Neural crest cell (in vitro differentiated cells): ENCODE measurements around the gene PIGZ. TPM values are rescaled to one million over a fixed set of nuclear protein-coding genes. Genes with fewer than 3 reads are reported as not detected.

ENCODE experiments used
- DNase-seq: peaks from one replicate; pipeline ENCODE4 v3.0.0; 2021; ENCODE audit warnings: low read depth, mixed read lengths, low spot score
- H3K27ac Mint-ChIP-seq: one replicate; pipeline ENCODE4 v1.8.0; 2021; ENCODE audit warnings: mild to moderate bottlenecking, mixed read lengths; ENCODE audit not compliant: unreplicated experiment
- H3K27me3 Mint-ChIP-seq: 2 replicates; pipeline ENCODE4 v1.8.0; 2021; ENCODE audit warnings: low read depth, mild to moderate bottlenecking, mixed read lengths
- H3K36me3 Mint-ChIP-seq: 2 replicates; pipeline ENCODE4 v1.8.0; 2021; ENCODE audit warnings: low read depth, mild to moderate bottlenecking, mixed read lengths
- H3K4me1 Mint-ChIP-seq: 2 replicates; pipeline ENCODE4 v1.8.0; 2021; ENCODE audit warnings: mixed read lengths
- H3K4me3 Mint-ChIP-seq: one replicate; pipeline ENCODE4 v1.8.0; 2021; ENCODE audit warnings: mild to moderate bottlenecking, mixed read lengths
- H3K9me3 Mint-ChIP-seq: 2 replicates; pipeline ENCODE4 v1.8.0; 2021; ENCODE audit warnings: mixed read lengths
- total RNA-seq: library from RNA; stranded (reverse); gene quantifications from 2 replicates; pipeline ENCODE4 v1.2.1, GENCODE V29; 2021
- TF ChIP-seq, protein P1 (sequence below): fragments of 200-600 bp; sonication (generic); conservative IDR thresholded peaks from 2 replicates; pipeline ENCODE4 v1.5.0; 2021; ENCODE audit warnings: antibody characterized with exemption, mild to moderate bottlenecking

PIGZ gene
- total RNA-seq, 1 donor from 2014 or later: 1.9 TPM

GRCh38 chr3:197000211-197000610, 31.6 kb upstream of the PIGZ start:
- no peak for DNase-seq
- H3K36me3 Mint-ChIP-seq: no peaks in the 10 kb centered on the region
- H3K27me3 Mint-ChIP-seq: no peaks in the 10 kb centered on the region
- H3K9me3 Mint-ChIP-seq: no peaks in the 10 kb centered on the region
- peaks cover 13% of the 10 kb centered on the region for H3K4me1 Mint-ChIP-seq
- H3K4me3 Mint-ChIP-seq: peak overlapping the region; percentile 4
- TF ChIP-seq, protein P1, sequence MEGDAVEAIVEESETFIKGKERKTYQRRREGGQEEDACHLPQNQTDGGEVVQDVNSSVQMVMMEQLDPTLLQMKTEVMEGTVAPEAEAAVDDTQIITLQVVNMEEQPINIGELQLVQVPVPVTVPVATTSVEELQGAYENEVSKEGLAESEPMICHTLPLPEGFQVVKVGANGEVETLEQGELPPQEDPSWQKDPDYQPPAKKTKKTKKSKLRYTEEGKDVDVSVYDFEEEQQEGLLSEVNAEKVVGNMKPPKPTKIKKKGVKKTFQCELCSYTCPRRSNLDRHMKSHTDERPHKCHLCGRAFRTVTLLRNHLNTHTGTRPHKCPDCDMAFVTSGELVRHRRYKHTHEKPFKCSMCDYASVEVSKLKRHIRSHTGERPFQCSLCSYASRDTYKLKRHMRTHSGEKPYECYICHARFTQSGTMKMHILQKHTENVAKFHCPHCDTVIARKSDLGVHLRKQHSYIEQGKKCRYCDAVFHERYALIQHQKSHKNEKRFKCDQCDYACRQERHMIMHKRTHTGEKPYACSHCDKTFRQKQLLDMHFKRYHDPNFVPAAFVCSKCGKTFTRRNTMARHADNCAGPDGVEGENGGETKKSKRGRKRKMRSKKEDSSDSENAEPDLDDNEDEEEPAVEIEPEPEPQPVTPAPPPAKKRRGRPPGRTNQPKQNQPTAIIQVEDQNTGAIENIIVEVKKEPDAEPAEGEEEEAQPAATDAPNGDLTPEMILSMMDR: no peak
- no peak overlapping the region for H3K27ac Mint-ChIP-seq

GRCh38 chr3:196998966-196999760, 30.5 kb upstream of the PIGZ start:
- no peaks in the 10 kb centered on the region for H3K36me3 Mint-ChIP-seq
- TF ChIP-seq, protein P1: no peak
- no peak overlapping the region for H3K4me3 Mint-ChIP-seq
- no peak overlapping the region for H3K27ac Mint-ChIP-seq
- no peak for DNase-seq
- peaks cover 8% of the 10 kb centered on the region for H3K4me1 Mint-ChIP-seq
- H3K27me3 Mint-ChIP-seq: no peaks in the 10 kb centered on the region
- H3K9me3 Mint-ChIP-seq: no peaks in the 10 kb centered on the region

- Mint-ChIP-seq H3K4me3 (no peak overlapping the region), H3K36me3 (no peaks in the 10 kb centered on the region), H3K27ac (no peak overlapping the region), H3K9me3 (no peaks in the 10 kb centered on the region), H3K27me3 (no peaks in the 10 kb centered on the region), H3K4me1 (peaks cover 5% of the 10 kb centered on the region)
- TF ChIP-seq, protein P1: no peak
- DNase-seq: no peak
Measured at GRCh38 chr3:196997311-196997710, 28.7 kb upstream of the PIGZ start.

DNA sequence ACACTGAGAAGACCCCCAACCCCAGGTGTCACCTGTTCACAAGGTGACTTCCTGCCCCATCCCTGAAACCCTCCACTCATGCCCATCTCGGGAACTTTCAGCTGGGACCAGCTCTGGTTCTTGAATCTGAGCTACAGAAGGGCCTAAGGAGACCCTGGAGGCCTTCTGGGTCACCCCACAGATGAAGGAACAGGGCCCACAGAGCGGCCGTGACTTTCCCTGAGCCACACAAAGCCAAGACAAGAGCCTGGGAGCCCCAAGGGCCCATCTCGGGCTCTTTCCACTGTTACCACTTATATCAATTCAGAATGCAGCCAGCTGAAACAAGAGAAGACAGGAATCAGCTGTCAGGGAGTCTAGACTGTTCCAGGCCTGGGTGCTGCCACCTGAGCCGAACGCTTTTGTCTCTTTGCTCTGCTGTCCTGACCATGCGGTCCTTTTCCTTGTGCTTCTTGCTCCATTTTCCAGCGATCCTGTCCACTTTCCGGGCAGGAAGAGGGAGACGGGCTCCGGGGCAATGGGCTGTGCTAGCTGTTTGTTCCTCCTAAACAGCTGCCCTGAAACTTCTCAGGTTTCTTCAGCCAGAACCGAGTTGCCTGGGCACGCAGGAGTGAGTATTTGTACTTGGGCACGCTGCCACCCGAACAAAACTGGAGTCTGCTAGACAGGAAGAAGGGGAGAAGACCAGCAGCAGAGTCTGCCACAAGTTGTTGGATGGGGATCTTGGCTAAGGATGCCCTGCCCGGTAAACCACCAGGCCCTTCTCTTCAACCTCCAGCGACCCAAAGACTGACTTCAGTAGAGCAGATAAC, 28.0 kb upstream of the PIGZ start:
- H3K36me3 Mint-ChIP-seq: no peaks in the 10 kb centered on the region
- TF ChIP-seq, protein P1: no peak
- DNase-seq: no peak
- no peak overlapping the region for H3K4me3 Mint-ChIP-seq
- no peaks in the 10 kb centered on the region for H3K27me3 Mint-ChIP-seq
- peaks cover 3% of the 10 kb centered on the region for H3K4me1 Mint-ChIP-seq
- no peak overlapping the region for H3K27ac Mint-ChIP-seq
- no peaks in the 10 kb centered on the region for H3K9me3 Mint-ChIP-seq

DNA sequence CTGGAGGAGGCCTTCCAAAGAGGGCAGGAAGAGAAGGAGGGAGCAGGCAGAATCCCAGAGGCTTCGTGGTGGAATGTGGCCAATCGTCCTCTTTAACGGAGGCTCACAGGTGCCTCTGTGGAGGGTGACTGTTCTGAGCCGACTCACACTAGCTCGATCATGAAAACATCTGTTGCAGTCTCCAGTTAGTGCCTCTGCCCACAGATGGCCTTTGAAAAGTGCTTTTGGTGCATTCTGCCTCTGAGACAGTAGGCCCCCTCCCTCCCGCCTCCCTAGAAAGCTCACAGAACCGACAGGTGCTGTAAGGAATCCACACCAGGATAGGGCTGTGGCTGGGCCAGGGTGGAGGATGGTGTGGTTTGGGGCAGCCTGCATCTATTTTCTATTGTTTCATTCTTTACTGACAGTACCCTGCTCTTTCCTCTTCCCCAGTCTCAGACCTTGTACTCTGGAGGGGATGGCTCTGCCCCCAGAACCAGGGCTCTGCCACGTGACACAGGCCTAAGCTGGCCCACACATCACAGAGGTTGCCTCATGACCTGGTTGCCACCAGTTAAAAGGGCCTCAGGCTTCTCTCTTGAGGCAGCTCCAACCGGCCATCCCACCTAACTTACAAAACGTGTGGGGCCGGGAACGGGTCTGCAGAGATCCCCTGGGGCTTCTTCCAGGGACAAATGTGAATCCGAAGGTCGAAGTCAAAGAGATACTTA, 27.2 kb upstream of the PIGZ start:
- TF ChIP-seq, protein P1: no peak
- no peaks in the 10 kb centered on the region for H3K4me1 Mint-ChIP-seq
- H3K9me3 Mint-ChIP-seq: no peaks in the 10 kb centered on the region
- no peaks in the 10 kb centered on the region for H3K27me3 Mint-ChIP-seq
- no peaks in the 10 kb centered on the region for H3K36me3 Mint-ChIP-seq
- no peak overlapping the region for H3K4me3 Mint-ChIP-seq
- no peak for DNase-seq
- no peak overlapping the region for H3K27ac Mint-ChIP-seq
